HG03354 (cell line): ENCODE data around the gene FOXP1.
"Not testable (repeated sequence)": the region's sequence is repeated elsewhere in the genome, so short reads cannot be mapped to it uniquely, and the experiment has no call there.

Experiments used
- ATAC-seq: cut with Tn5 transposase; IDR thresholded peaks from one replicate; pipeline ENCODE4 v1.9.1; 2021; ENCODE audit warnings: mild to moderate bottlenecking; ENCODE audit not compliant: unreplicated experiment, poor library complexity, severe bottlenecking

FOXP1 gene

GRCh38 chr3:71537211-71537611 lies 46.3 kb downstream of the FOXP1 start:
- ATAC-seq = no peak

- no peak for ATAC-seq
Measured at GRCh38 chr3:71536376-71536965, 47.1 kb downstream of the FOXP1 start.

GRCh38 chr3:71533588-71533987 lies 49.9 kb downstream of the FOXP1 start:
- no peak for ATAC-seq

- ATAC-seq = no peak
Measured at GRCh38 chr3:71532639-71533395, 50.7 kb downstream of the FOXP1 start.

- no peak for ATAC-seq
Measured at GRCh38 chr3:71530903-71531530, 52.5 kb downstream of the FOXP1 start.

- ATAC-seq = no peak
Measured at GRCh38 chr3:71528816-71529215, 54.7 kb downstream of the FOXP1 start.

- not testable (repeated sequence) for ATAC-seq
Measured at GRCh38 chr3:71526448-71526847, 57.1 kb downstream of the FOXP1 start.

- ATAC-seq = no peak
Measured at GRCh38 chr3:71525391-71525790, 58.1 kb downstream of the FOXP1 start.

GRCh38 chr3:71524672-71525071 lies 58.9 kb downstream of the FOXP1 start:
- no peak for ATAC-seq

GRCh38 chr3:71523628-71524027 lies 59.9 kb downstream of the FOXP1 start:
- ATAC-seq = no peak

GRCh38 chr3:71521940-71522876 lies 61.3 kb downstream of the FOXP1 start:
- no peak for ATAC-seq

GRCh38 chr3:71521021-71521352 lies 62.5 kb downstream of the FOXP1 start:
- no peak for ATAC-seq

- no peak for ATAC-seq
Measured at GRCh38 chr3:71520161-71521020, 63.1 kb downstream of the FOXP1 start.

- no peak for ATAC-seq
Measured at GRCh38 chr3:71518089-71518488, 65.4 kb downstream of the FOXP1 start.

- no peak for ATAC-seq
Measured at GRCh38 chr3:71517271-71517791, 66.2 kb downstream of the FOXP1 start.

- ATAC-seq = no peak
Measured at GRCh38 chr3:71515636-71516365, 67.7 kb downstream of the FOXP1 start.

- no peak for ATAC-seq
Measured at GRCh38 chr3:71514621-71515020, 68.9 kb downstream of the FOXP1 start.

GRCh38 chr3:71513515-71513914 lies 70.0 kb downstream of the FOXP1 start:
- no peak for ATAC-seq
